ENCODE results near the gene PIP5K1B.
"Not testable (repeated sequence)": the region's sequence is repeated elsewhere in the genome, so short reads cannot be mapped to it uniquely, and the experiment has no call there.

Gene PIP5K1B

GRCh38 chr9:69044240-69045219, 339.5 kb downstream of the PIP5K1B start:
- no peak for DNase-seq (ENCODE audit: low spot score)
- TF ChIP-seq CTCF (IDR thresholded peaks at IDR 0.05; ENCODE audit: extremely low read depth, missing control alignments): no peak

GRCh38 chr9:69045821-69046220, 340.8 kb downstream of the PIP5K1B start:
- DNase-seq (ENCODE audit: low spot score): no peak
- no peak for TF ChIP-seq CTCF (IDR thresholded peaks at IDR 0.05; ENCODE audit: extremely low read depth, missing control alignments)

GRCh38 chr9:69046723-69047122, 341.7 kb downstream of the PIP5K1B start:
- DNase-seq (ENCODE audit: low spot score): no peak
- TF ChIP-seq CTCF (IDR thresholded peaks at IDR 0.05; ENCODE audit: extremely low read depth, missing control alignments): no peak

GRCh38 chr9:69047371-69047770, 342.3 kb downstream of the PIP5K1B start:
- no peak for TF ChIP-seq CTCF (IDR thresholded peaks at IDR 0.05; ENCODE audit: extremely low read depth, missing control alignments)
- DNase-seq (ENCODE audit: low spot score): no peak

GRCh38 chr9:69049094-69049493, 344.1 kb downstream of the PIP5K1B start:
- DNase-seq (ENCODE audit: low spot score): no peak
- TF ChIP-seq CTCF (IDR thresholded peaks at IDR 0.05; ENCODE audit: extremely low read depth, missing control alignments): no peak

- DNase-seq (ENCODE audit: low spot score): not testable (repeated sequence)
Measured at GRCh38 chr9:69050936-69051335, 345.9 kb downstream of the PIP5K1B start.

GRCh38 chr9:69054989-69055388, 349.9 kb downstream of the PIP5K1B start:
- DNase-seq (ENCODE audit: low spot score): no peak
- no peak for TF ChIP-seq CTCF (IDR thresholded peaks at IDR 0.05; ENCODE audit: extremely low read depth, missing control alignments)
